Measurements from ENCODE around the gene FCHO2. TPM values are rescaled to one million over a fixed set of nuclear protein-coding genes. Genes with fewer than 3 reads are reported as not detected.
A peak's percentile ranks its signal among the peaks of the same experiment; 100 is the strongest.
"Not testable (repeated sequence)": the region's sequence is repeated elsewhere in the genome, so short reads cannot be mapped to it uniquely, and the experiment has no call there.

The FCHO2 gene
- total RNA-seq = 1 to 10 TPM; 4.6 to 6.3 TPM
- 1 to 10 TPM in 1 of 3 donors, under 1 TPM in 2; 0.11 to 1.4 (median 0.60) TPM for polyA plus RNA-seq
- total RNA-seq = 0 to 3.9 (median 1.1) reads per million in 6 experiments

- ATAC-seq (peak; percentile 92 to 93), DNase-seq (peak; percentile 84 to 97 (median 92))
- peak within 1 kb of the TSS; percentile 87 to 98 (median 93) for H3K4me3 Mint-ChIP-seq
- peaks cover 24 to 59% (median 45%) of the 10 kb centered on the region in 5 donors for H3K27me3 Mint-ChIP-seq
- peaks cover 0 to 2% (median 0%) of the 10 kb centered on the region in 3 donors for H3K36me3 Mint-ChIP-seq
- peaks cover 10 to 25% (median 16%) of the 10 kb centered on the region in 4 donors for H3K4me1 Mint-ChIP-seq
- peak within 1 kb of the TSS in 9 of 10 donors; percentile 54 to 93 (median 83) for H3K27ac Mint-ChIP-seq
- peaks cover 0 to 6% (median 0%) of the 10 kb centered on the region in 9 donors for H3K9me3 Mint-ChIP-seq
- POLR2A ChIA-PET = interaction anchor here (1.0 to 1.2 kb wide), 2 partner anchors 42 to 246 kb away, joined by 3 read pairs; no protein-coding TSS in a partner anchor
Observed at GRCh38 chr5:72955768-72956323, at the start of gene FCHO2. FCHO2 (plus strand) TSS chr5:72956041; CDS start chr5:72956097, 56 bp downstream.

GRCh38 chr5:72906806-72907205 lies 49.0 kb upstream of the FCHO2 start:
- no peak for DNase-seq
- no peaks in the 10 kb centered on the region for H3K4me1 Mint-ChIP-seq
- POLR2A ChIA-PET = no interaction called here
- no peaks in the 10 kb centered on the region for H3K27me3 Mint-ChIP-seq
- ATAC-seq = no peak
- peaks cover 0 to 84% (median 31%) of the 10 kb centered on the region in 3 donors for H3K36me3 Mint-ChIP-seq
- H3K9me3 Mint-ChIP-seq = no peaks in the 10 kb centered on the region
- no peak overlapping the region for H3K4me3 Mint-ChIP-seq
- no peak overlapping the region for H3K27ac Mint-ChIP-seq

GRCh38 chr5:72908664-72909063 lies 47.2 kb upstream of the FCHO2 start:
- POLR2A ChIA-PET = interaction anchor here (0.6 kb wide), 1 partner anchor 12 kb away, joined by 3 read pairs; no protein-coding TSS in a partner anchor
- H3K36me3 Mint-ChIP-seq = peaks cover 0 to 66% (median 25%) of the 10 kb centered on the region in 3 donors
- H3K4me1 Mint-ChIP-seq = no peaks in the 10 kb centered on the region

GRCh38 chr5:72917371-72917776 lies 38.5 kb upstream of the FCHO2 start:
- Mint-ChIP-seq H3K27me3 (no peaks in the 10 kb centered on the region), H3K4me1 (no peaks in the 10 kb centered on the region), H3K36me3 (no peaks in the 10 kb centered on the region), H3K27ac (peak overlapping the region in 2 of 10 donors; percentile 14 to 25), H3K9me3 (no peaks in the 10 kb centered on the region), H3K4me3 (no peak overlapping the region)
- POLR2A ChIA-PET = no interaction called here
- ATAC-seq (no peak), DNase-seq (no peak)

More at GRCh38 chr5:72908664-72909063, 47.2 kb upstream of the FCHO2 start:
- Mint-ChIP-seq H3K27me3 (no peaks in the 10 kb centered on the region), H3K27ac (no peak overlapping the region), H3K9me3 (no peaks in the 10 kb centered on the region), H3K4me3 (no peak overlapping the region)
- DNase-seq (no peak), ATAC-seq (no peak)

- POLR2A ChIA-PET = no interaction called here
- no peak overlapping the region for H3K27ac Mint-ChIP-seq
- no peaks in the 10 kb centered on the region for H3K36me3 Mint-ChIP-seq
- H3K9me3 Mint-ChIP-seq = no peaks in the 10 kb centered on the region
- no peak for DNase-seq
- no peaks in the 10 kb centered on the region for H3K4me1 Mint-ChIP-seq
- no peak overlapping the region for H3K4me3 Mint-ChIP-seq
- peaks cover 0 to 3% (median 0%) of the 10 kb centered on the region in 5 donors for H3K27me3 Mint-ChIP-seq
- no peak for ATAC-seq
Observed at GRCh38 chr5:72920690-72921502, 34.9 kb upstream of the FCHO2 start.

GRCh38 chr5:72921886-72922285 lies 34.0 kb upstream of the FCHO2 start:
- no peak overlapping the region for H3K27ac Mint-ChIP-seq
- POLR2A ChIA-PET = interaction anchor here (0.7 kb wide), 1 partner anchor 14 kb away, joined by 3 read pairs; no protein-coding TSS in a partner anchor

GRCh38 chr5:72922422-72922821 lies 33.4 kb upstream of the FCHO2 start:
- H3K4me3 Mint-ChIP-seq = no peak overlapping the region
- no peaks in the 10 kb centered on the region for H3K36me3 Mint-ChIP-seq
- H3K9me3 Mint-ChIP-seq = no peaks in the 10 kb centered on the region

More at GRCh38 chr5:72921886-72922285, 34.0 kb upstream of the FCHO2 start:
- H3K36me3 Mint-ChIP-seq = no peaks in the 10 kb centered on the region
- H3K9me3 Mint-ChIP-seq = no peaks in the 10 kb centered on the region
- H3K4me1 Mint-ChIP-seq = no peaks in the 10 kb centered on the region
- DNase-seq (no peak), ATAC-seq (no peak)
- peaks cover 0 to 4% (median 3%) of the 10 kb centered on the region in 5 donors for H3K27me3 Mint-ChIP-seq
- H3K4me3 Mint-ChIP-seq = no peak overlapping the region

GRCh38 chr5:72925336-72926010 lies 30.4 kb upstream of the FCHO2 start:
- no peak for DNase-seq
- H3K27me3 Mint-ChIP-seq = peaks cover 2 to 39% (median 12%) of the 10 kb centered on the region in 5 donors
- H3K9me3 Mint-ChIP-seq = no peaks in the 10 kb centered on the region
- POLR2A ChIA-PET = no interaction called here
- H3K4me3 Mint-ChIP-seq = no peak overlapping the region
- no peaks in the 10 kb centered on the region for H3K36me3 Mint-ChIP-seq
- H3K4me1 Mint-ChIP-seq = no peaks in the 10 kb centered on the region
- H3K27ac Mint-ChIP-seq = no peak overlapping the region
- no peak for ATAC-seq

More at GRCh38 chr5:72922422-72922821, 33.4 kb upstream of the FCHO2 start:
- Mint-ChIP-seq H3K4me1 (no peaks in the 10 kb centered on the region), H3K27me3 (peaks cover 2 to 8% (median 4%) of the 10 kb centered on the region in 5 donors), H3K27ac (no peak overlapping the region)
- POLR2A ChIA-PET = no interaction called here
- DNase-seq (no peak), ATAC-seq (no peak)

GRCh38 chr5:72932686-72933085 lies 23.2 kb upstream of the FCHO2 start:
- DNase-seq, H3K4me1 Mint-ChIP-seq, POLR2A ChIA-PET, H3K27ac Mint-ChIP-seq, H3K4me3 Mint-ChIP-seq, ATAC-seq, H3K9me3 Mint-ChIP-seq, H3K36me3 Mint-ChIP-seq: not testable (repeated sequence)
- H3K27me3 Mint-ChIP-seq = peaks cover 16 to 91% (median 38%) of the 10 kb centered on the region in 5 donors

GRCh38 chr5:72934953-72935725 lies 20.7 kb upstream of the FCHO2 start:
- not testable (repeated sequence) for ATAC-seq, H3K4me1 Mint-ChIP-seq, H3K4me3 Mint-ChIP-seq, H3K27ac Mint-ChIP-seq, DNase-seq, H3K36me3 Mint-ChIP-seq, H3K9me3 Mint-ChIP-seq
- H3K27me3 Mint-ChIP-seq = peaks cover 27 to 89% (median 41%) of the 10 kb centered on the region in 5 donors
- POLR2A ChIA-PET = interaction anchor here (0.6 kb wide), 1 partner anchor 13 kb away, joined by 3 read pairs; no protein-coding TSS in a partner anchor

GRCh38 chr5:72936893-72937292 lies 18.9 kb upstream of the FCHO2 start:
- no peaks in the 10 kb centered on the region for H3K9me3 Mint-ChIP-seq
- H3K4me3 Mint-ChIP-seq = no peak overlapping the region
- H3K27me3 Mint-ChIP-seq = peaks cover 21 to 79% (median 34%) of the 10 kb centered on the region in 5 donors
- H3K27ac Mint-ChIP-seq = no peak overlapping the region
- no peak for ATAC-seq
- H3K4me1 Mint-ChIP-seq = no peaks in the 10 kb centered on the region
- no peaks in the 10 kb centered on the region for H3K36me3 Mint-ChIP-seq
- POLR2A ChIA-PET = no interaction called here
- DNase-seq = no peak

- ATAC-seq = no peak
- Mint-ChIP-seq H3K27ac (no peak overlapping the region), H3K36me3 (no peaks in the 10 kb centered on the region), H3K4me3 (no peak overlapping the region), H3K4me1 (no peaks in the 10 kb centered on the region), H3K9me3 (no peaks in the 10 kb centered on the region), H3K27me3 (peaks cover 21 to 75% (median 33%) of the 10 kb centered on the region in 5 donors)
- POLR2A ChIA-PET = no interaction called here
- no peak for DNase-seq
Observed at GRCh38 chr5:72937517-72938061, 18.3 kb upstream of the FCHO2 start.

All from naive thymus-derived CD8-positive, alpha-beta T cell (primary cell).